GM10266 (cell line): ENCODE data around the gene LRRC18.

Source experiments
- DNase-seq: peaks from one replicate; pipeline ENCODE4 v3.0.0; 2012; ENCODE audit errors: extremely low spot score
- CTCF ChIP-seq: IDR thresholded peaks from 2 replicates; pipeline ENCODE4 v1.5.1; 2012; ENCODE audit warnings: mild to moderate bottlenecking, low read depth; ENCODE audit not compliant: control insufficient read depth, insufficient read depth; ENCODE audit errors: missing control alignments

LRRC18 gene

GRCh38 chr10:48901319-48901718 lies 38.3 kb downstream of the LRRC18 start:
- no peak for TF ChIP-seq CTCF
- no peak for DNase-seq

GRCh38 chr10:48900371-48900801 lies 39.3 kb downstream of the LRRC18 start:
- TF ChIP-seq CTCF: no peak
- no peak for DNase-seq

GRCh38 chr10:48899781-48900180 lies 39.9 kb downstream of the LRRC18 start:
- TF ChIP-seq CTCF: no peak
- DNase-seq: no peak

- no peak for TF ChIP-seq CTCF
- DNase-seq: no peak
Measured at GRCh38 chr10:48898426-48898825, 41.2 kb downstream of the LRRC18 start.

- no peak for DNase-seq
- TF ChIP-seq CTCF: no peak
Measured at GRCh38 chr10:48897441-48897790, 42.2 kb downstream of the LRRC18 start.

GRCh38 chr10:48896756-48897440 lies 42.7 kb downstream of the LRRC18 start:
- no peak for DNase-seq

More at GRCh38 chr10:48896756-48897440, 42.7 kb downstream of the LRRC18 start:
- TF ChIP-seq CTCF: no peak
